GM19395 (cell line): ENCODE results near the gene UBAC2.

ENCODE experiments used
- ATAC-seq: cut with Tn5 transposase; IDR thresholded peaks from one replicate; pipeline ENCODE4 v1.9.1; 2021; ENCODE audit warnings: mild to moderate bottlenecking, moderate library complexity; ENCODE audit not compliant: unreplicated experiment

UBAC2 gene

DNA sequence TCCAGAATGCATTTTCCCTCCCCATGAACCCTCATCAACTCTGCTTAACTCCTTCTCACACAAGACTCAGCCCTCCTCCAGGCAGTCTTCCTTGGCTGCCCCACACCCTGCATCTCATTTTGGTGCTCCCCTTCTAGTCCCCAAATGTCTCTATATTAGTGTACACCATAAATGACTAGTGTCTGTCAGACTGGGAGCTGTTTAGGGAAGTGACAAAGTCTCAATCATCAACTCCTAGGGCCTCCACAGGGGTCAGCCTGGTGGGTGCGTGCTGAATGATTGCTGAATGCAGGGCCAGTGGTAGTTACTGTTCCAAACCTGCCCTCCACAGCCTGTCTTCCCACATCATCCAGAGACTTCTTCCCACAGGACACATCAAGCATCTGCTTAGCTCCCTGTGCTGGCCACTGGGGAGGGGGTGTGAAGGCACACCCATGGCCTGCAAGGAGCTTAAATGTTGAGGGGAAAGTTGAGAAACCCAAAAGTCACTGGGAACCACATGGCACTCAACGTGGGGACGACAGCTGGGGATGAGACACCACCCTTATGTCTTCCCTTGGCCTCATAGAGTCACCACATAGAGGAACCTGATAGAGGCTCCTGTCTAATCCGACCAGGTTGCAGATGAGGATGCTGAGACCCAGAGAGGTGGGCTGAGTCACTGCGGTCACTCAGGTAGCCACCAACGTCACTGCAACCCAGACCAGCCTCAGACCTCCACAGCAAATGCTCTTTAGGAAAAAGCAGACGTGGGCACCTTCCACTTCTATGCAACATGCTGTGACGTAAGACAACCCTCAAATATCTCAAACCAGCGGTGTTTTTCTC, 221.3 kb downstream of the UBAC2 start:
- peak; percentile 23 for ATAC-seq

DNA sequence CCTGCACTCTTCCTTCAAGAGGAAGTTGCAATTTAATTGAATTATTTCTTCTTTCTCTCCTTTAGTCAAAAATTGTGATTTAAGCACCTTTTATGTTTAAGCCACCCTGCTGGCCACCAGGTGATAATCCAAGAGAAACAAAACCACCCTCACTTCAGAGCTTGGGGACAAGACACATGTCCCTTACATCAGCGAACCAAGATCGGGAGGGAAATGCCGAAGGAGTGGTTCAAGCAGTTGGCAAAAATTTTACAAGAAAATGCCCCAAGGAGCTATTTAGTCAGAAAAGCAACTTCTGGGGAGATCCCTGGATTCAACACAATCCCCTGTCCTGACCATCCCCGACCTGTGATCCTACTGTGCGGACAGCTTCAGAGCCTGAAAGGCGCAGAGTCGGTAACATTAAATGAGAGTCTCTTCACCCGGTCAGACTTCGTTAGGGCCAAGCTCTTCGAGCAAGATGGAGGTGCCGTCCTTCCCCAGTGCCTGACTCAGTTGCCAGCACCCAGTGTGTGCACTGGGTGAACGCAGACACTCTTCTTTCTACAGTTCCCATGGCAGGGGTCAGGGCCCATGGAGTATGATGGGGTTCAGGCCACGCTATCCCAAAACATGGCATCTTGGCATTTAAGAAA, 222.0 kb downstream of the UBAC2 start:
- no peak for ATAC-seq

DNA sequence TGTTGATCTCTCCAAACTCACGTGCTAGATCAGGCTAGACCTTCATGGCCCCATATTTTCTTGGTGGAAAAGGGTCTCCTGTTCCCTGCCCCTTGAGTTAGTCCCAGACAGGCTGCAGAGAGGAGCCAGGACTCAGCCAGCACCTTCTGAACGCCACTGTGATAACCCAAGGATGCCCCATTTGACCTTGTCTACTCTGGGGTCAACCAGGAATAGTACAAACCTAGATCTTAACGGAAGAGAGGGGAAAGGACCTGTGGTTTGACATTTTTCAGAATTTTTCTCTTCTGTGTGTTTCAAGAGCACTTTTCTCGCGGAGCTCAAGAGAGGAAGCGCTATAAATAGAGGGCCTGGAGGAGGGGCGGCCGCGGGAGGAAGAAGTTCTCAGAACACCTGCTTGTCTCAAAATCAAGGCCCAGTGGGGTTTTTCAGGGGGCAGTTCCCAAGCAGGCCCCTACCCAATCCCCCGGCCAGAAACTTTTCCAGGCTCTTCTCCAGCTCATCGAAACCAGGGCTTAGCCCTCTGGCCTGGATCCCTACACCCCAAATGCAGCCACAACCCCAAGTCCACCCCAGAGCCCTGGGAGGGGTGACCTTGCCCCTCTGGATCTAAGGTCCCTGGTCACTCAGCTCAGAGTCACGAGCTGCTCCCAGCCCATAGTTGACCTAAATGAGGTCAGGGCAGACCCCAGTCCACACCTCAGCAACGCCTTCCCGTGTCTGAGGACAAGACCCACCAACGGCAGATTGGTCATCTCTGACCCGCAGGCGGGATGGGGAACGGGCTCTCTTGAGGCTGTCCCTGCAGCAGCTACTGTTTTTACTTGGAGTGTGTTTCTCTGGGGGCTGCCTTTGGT, 225.1 kb downstream of the UBAC2 start:
- peak; percentile 71 for ATAC-seq

DNA sequence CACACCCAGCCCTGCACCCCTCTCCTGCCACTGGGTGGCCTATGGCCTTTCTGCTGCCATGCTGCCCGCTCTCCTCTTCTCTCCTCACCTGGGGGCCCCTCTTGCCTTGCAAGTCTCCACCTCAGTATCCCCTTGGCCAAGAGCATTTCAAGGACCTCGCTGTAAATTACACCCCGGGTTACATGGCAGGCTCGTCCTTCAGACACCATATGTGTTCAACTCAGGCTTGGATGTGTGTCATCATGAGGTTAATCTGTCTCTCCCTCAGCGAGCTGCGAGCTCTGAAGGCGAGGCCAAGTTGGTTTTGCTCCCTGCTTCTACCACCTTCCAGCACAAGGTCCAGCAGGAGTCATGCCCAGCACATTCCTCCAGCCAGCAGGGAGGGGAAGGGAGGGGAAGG, 225.8 kb downstream of the UBAC2 start:
- no peak for ATAC-seq

DNA sequence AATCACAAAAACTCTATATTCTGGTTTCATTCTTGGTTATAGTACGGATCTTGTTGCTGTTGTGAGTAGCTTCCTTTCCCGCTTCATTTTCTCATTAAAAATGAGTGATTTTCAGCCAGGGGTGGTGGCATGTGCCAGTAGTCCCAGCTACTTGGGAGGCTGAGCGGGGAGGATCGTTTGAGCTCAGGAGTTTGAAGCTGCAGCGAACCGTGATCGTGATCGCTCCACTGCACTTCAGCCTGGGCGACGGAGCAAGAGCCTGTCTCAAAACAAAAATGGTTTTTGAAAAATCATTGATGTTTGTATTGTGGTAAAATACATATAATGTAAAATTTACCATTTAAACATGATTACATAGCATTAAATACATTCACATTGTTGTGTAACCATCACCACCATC, 229.0 kb downstream of the UBAC2 start:
- no peak for ATAC-seq

DNA sequence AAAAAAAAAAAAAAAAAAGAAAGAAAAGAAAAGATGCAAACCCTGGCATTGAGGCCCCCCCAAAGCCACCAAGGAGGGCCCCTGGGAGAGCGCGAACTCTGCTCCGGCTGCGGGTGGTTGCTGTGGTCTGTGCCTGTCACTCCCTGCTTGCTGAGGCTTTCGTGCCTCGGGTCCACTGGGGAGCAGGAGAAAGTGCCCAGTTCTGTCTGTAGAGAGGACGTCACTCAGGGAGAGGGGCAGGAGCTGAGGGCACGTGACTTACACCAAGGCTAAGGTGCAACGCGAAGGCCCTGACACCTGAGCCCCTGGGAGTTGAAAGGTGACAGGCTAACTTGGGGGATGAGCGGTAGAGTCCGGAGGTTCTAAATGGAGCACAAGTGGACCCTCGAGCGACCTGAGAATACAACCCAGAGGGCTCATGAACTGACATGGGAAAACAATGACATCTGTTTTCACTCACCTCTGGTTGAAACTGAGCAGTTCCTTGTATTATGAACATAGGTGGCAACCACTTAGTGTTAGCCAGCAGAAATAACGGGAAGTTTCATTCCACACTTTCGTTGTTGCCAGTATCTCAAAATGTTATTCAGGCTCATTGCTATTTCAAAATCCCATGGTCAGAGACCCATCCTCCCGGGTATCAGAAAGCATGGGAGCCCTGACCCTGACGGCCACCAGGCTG, 231.4 kb downstream of the UBAC2 start:
- peak; percentile 38 for ATAC-seq

DNA sequence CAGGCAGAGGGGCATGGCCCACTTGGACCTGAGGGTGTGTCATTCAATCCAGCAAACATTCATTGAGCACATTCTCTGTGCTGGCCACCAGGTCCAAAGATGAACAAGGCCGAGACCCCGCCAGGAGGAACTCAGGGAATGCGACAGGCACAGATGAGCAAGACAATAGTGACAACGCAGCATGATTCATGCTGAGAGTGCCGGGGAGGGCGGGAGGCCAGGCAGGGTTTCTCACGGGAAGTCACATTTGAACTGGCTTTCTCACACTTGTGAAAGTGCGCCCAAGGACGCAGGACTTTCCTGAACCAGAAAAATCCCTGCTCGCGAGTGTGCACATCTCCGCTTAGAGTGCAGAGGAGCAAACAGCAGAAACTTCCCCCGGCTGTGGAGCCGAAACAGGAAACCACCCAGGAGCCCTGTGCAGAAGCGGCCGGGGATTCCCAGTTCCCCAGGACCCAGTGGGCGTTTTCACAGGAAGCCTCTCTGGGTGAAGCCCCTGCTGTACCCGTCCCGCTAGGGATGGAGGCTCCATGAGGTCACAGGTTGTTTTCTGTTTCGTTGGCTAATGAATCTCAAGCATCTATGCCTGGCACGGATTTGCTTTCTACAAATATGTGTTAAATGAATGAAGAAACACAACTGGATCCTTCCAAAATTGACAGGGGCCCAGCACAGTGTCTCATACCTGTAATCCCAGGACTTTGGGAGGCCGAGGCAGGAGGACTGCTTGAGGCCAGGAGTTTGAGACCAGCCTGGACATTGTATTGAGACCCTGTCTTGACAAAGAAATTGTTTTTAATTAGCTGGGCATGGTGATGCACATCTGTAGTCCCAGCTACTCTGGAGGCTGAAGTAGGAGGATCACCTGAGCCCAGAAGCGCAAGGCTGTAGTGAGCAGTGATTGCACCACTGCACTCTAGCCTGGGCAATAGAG, 232.2 kb downstream of the UBAC2 start:
- ATAC-seq: peak; percentile 62

DNA sequence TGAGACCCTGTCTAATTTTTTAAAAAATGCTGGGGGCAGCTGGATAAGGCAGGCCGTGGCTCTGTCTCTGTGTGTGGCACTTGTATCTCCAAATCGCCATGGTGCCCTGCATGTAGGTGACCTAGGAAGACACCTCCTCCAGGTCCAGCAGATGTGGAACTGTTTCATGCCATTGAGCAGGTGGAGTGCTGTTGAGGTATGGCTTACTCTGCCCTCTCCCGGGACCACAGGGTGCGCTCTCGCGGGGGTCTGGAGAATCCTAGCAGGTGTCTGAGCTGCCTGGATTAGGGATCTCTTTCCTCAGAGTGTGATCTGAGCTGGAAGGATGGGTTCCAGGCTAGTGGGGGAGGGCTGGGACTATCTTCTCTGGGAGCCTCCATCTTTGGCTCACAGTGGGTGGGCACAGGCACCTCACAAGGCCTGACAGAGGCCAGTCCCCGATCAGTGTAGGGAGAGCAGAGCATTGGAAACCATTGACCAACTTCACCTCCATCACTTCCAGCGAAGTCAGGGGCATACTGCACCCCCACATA, 233.0 kb downstream of the UBAC2 start:
- no peak for ATAC-seq

DNA sequence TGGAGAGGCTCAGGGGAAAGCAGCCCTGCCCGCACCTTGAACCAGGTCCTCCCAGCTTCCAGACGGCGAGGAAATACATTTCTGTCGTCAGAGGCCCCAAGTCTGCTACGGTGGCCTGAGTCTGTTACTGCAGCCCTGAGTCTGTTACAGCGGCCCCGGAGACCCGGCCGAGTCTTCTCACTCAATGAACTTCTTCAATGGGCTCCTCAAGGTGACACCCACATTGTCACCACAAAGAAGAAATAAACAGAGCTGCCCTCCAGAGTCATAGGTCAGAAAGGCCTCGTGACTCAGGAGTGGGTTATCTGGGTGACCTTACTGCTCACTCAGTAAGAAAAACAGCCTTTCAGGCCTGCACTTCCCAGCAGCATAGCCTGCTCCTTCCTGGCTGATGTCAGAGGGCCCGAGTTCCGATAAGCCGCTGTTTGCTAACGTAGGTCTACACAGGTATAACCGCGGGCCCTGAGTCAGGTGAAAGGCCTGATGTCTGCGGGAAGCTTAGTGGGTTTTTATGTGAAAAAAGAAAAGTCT, 233.7 kb downstream of the UBAC2 start:
- ATAC-seq: no peak

DNA sequence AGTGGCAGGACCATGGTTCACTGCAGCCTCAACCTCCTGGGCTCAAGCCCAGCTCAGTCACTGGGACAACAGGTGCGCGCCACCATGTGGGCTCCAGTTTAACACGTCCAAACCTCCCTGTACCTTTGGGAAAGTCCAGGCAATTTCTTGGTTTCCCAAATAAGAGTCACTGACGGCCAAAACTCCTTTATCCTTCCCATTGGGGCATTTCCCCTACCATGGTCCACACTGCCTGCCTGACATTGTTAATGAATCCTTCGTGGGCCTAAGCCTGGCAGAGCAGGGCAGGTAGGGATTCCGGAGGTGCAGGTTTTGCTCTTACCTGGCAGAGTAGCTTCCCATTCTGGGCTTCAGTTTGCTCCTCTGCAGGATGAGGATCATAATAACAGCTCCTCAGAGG, 234.5 kb downstream of the UBAC2 start:
- ATAC-seq: no peak

DNA sequence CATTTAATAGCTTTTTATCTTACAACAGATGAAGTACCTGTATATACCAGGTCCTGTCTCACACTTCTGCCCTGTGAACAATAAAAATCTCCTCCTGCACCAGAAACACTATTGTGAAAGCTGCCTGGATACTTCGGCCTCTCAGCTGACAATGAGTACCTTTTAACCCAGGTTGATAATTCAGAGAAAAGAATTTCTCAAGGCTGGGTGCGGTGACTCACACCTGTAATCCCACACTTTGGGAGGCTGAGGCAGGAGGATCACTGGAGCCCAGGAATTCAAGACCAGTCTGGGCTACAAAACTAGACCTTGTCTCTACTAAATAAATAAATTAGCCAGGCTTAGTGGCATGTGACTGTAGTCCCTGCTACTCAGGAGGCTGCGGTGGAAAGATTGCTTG, 235.3 kb downstream of the UBAC2 start:
- ATAC-seq: no peak
